Renal cortical epithelial cell (primary cell): ENCODE measurements around the gene SFSWAP. TPM values are rescaled to one million over a fixed set of nuclear protein-coding genes. Genes with fewer than 3 reads are reported as not detected.
"Not testable (repeated sequence)": the region's sequence is repeated elsewhere in the genome, so short reads cannot be mapped to it uniquely, and the experiment has no call there.

Source experiments
- DNase-seq: peaks from one replicate; pipeline ENCODE4 v3.0.0-alpha.2; 2011; ENCODE audit warnings: low read depth
- total RNA-seq: library from RNA; depleted of rRNA; stranded (reverse); fragments of >200 nt; gene quantifications from 2 replicates; pipeline ENCODE4 v1.2.3, GENCODE V29; 2014

Gene SFSWAP
- total RNA-seq, 1 donor from 2014 or later = 18.0 TPM

GRCh38 chr12:131735476-131736445 lies 24.9 kb downstream of the SFSWAP start:
- DNase-seq = no peak

DNA sequence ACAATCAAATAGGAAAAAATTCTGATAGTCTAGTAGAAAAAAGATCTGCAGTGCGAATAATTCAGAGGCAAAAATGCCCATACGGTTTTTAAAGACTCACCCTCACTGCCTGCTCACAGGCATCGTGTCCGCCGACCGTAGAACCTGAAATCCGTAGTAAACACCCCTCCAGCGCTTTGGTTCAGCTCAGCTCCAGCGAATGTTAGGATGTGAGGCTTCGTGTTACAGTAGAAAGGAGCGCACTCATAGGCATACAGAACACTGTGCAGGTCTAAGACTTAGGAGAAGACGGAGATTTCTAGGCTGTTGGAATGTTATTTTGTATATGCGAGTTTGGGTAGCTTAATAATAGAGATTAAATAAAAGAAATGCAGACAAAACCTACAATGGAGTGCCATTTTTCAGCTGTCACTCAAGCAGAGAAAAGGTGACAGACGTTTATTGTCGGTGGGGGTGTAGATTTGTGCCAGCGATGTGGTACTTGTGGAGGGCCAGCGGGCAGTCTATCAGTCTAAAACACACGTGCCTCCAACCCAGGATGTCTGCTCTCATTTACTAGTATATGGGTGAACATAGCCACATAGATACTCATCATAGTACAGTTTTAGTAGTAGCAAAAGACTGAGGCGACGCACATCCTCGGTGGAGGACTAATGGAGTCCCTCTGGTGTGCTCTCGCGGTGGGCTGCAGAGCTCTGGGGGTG lies 25.7 kb downstream of the SFSWAP start:
- DNase-seq = no peak

DNA sequence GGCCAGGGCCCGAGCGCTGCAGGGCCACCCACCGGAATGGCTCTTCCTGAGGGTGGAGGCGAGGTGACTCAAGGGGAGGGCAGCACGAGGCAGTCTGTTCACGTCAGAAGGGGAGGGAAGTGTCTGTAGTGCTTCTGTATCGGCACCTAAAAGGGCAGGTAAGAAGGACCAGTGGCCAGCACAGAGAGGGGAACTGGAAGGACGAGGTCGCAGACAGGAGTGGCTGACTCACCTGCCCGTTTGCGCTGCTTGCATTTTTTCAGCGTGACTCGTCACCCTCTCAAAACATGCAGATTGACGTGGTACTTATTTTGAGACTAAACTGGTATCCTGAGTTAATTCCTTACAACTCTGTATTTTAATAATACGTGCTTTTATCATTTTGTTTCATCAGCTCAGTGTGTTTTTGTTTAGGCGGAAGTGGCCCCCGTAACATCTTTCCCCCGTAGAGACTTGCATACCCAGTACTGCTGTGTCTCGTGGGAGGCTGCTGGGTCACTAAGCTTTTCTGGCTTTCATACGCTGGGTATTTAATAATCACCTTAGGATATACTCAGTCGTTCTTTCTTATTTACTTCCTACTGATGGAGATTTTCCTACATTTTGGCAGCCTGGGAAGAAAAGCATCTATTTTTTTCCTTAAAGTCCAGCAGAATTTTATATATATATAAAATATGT lies 26.4 kb downstream of the SFSWAP start:
- peak; percentile 81 for DNase-seq

DNA sequence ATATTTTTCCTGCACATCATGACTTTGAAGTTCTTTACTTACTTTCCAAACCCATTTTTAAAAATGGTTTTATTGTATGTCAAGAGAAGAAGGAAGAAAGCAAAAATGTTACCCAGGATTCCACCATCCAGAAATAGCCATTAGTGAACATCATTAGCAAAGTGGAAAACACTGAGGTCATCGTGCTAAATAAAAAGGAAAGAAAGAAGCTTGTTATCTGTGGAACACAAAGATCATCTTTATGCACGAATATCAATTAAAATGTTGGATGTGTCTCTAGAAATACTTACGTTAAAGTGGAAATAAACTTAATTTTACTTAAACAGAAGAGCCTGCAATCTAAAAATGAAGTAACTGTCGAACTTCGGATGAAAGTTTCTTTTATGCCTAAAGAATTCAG lies 27.3 kb downstream of the SFSWAP start:
- DNase-seq = no peak

- no peak for DNase-seq
These were observed 29.7 kb downstream of the SFSWAP start for GRCh38 chr12:131740626-131741025.

GRCh38 chr12:131742761-131743160 lies 31.9 kb downstream of the SFSWAP start:
- DNase-seq = not testable (repeated sequence)

DNA sequence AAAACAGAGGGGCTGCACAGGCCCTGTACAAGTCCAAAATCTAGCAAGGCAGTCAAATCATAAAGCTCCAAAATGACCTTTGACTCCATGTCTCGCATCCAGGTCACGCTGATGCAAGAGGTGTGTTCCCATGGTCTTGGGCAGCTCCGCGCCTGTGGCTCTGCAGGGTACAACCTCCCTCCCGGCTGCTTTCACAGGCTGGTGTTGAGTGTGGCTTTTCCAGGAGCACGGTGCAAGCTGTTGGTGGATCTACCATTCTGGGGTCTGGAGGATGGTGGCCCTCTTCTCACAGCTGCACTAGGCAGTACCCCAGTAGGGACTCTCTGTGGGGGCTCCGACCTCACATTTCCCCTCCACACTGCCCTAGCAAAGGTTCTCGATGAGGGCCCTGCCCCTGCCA lies 32.5 kb downstream of the SFSWAP start:
- not testable (repeated sequence) for DNase-seq

DNA sequence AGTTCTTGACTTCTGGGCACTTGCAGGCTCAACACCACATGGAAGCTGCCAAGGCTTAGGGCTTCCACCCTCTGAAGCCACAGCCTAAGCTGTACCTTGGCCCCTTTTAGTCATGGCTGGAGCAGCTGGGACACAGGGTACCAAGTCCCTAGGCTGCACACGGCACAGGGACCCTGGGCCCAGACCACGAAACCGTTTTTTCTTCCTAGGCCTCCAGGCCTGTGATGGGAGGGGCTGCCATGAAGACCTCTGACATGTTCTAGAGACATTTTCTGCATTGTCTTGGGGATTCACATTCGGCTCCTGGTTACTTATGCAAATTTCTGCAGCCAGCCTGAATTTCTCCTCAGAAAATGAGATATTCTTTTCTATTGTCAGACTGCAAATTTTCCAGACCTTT lies 33.0 kb downstream of the SFSWAP start:
- not testable (repeated sequence) for DNase-seq

DNA sequence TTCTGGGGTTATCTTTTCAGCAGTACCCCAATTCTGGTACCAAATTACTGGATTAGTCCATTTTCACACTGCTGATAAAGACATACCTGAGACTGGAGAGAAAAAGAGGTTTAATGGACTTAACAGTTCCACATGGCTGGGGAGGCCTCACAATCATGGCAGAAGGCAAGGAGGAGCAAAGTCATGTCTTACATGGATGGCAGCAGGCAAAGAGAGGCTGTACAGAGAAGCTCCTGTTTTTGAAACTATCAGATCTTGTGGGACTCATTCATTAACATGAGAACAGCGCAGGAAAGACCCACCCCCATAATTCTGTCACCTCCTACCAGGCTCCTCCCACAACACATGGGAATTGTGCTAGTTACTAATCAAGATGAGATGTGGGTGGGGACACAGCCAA lies 33.8 kb downstream of the SFSWAP start:
- DNase-seq = not testable (repeated sequence)

DNA sequence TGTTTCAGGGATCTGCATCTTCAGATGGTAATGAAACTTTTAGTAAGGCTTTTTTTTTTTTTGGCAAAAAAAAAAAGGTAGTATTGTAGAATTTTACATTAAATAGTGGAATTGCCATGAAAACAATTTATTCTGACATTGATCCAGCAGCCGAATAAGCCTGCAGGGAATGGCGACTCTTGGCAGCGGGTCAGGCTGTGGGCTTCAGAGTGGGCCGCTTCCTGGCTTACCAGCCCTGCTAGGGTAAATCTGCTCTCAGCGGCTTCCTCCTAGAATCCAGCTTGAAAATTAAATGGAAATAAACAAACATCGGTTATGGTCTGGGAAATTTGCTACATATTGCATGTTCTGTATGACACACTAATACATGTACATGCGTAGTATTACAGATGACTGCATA lies 34.8 kb downstream of the SFSWAP start:
- DNase-seq = no peak

- DNase-seq = no peak
These were observed 36.6 kb downstream of the SFSWAP start for GRCh38 chr12:131747276-131748177.

DNA sequence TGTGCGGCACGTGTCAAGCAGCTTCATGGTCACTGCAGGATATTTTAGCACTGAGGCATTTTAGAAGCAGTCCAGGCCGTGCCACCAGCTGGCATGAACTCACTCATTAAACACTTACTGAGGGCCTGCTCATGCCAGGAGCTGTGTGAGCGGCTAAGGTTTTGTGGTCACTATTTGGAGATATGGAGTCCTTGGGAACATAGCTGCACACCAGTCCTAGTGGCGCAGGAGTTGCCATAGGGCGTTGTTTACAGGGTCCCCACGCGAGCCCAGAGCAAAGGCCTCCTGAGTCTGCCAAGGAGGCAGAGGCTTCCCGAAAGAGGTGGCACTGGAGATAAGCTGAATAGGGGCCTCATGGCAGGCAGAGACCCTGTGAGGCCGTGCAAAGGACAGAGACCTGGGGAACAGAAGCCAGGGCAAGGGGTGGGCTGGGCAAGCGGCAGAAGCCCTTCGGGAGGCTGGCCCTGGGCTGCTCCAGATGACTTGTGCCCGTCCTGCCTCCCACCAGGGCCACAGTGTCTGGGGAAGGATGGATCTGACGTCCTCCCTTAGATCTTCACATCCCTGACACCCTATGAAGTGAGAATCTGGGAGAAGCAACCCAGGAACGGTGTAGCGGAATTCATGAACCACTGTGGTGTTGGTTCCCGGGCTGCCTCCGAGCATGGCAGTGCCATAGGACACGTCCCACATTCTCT lies 38.9 kb downstream of the SFSWAP start:
- DNase-seq = no peak

- no peak for DNase-seq
These were observed 40.4 kb downstream of the SFSWAP start for GRCh38 chr12:131751335-131751734.

GRCh38 chr12:131752451-131752850 lies 41.6 kb downstream of the SFSWAP start:
- DNase-seq = no peak

DNA sequence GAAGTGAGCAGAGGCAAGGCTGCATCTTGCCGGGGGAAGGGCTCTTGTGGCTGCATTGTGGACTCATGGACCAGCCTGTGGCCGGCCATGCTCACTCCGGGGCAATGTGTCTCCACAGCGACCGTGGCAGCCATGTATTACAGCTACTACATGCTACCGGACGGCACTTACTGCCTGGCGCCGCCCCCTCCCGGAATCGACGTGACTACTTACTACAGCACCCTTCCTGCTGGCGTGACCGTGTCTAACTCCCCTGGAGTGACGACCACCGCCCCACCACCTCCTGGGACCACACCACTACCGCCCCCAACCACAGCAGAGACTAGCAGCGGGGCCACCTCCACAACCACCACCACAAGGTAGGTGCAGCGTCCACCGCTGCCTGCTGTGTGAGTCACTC lies 42.1 kb downstream of the SFSWAP start:
- DNase-seq = no peak

DNA sequence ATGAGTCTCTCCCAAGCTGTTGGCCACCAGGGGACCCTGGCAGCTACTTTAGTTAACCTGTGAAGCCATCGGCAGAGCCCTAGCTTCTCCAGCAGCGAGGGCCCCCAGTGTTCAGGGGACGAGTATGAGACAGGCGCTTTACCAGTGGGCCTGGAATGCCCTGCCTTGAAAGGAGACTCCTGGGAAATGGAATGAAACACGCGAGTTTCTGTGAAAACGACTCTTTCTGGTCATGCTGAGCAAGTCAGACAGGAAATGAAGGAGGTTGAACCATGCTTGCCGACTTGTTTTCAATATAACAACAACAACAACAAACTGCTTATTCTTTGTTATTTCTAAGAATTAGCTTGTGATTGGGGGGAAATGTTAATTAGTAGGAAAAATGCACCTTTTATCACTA lies 42.9 kb downstream of the SFSWAP start:
- DNase-seq = no peak

DNA sequence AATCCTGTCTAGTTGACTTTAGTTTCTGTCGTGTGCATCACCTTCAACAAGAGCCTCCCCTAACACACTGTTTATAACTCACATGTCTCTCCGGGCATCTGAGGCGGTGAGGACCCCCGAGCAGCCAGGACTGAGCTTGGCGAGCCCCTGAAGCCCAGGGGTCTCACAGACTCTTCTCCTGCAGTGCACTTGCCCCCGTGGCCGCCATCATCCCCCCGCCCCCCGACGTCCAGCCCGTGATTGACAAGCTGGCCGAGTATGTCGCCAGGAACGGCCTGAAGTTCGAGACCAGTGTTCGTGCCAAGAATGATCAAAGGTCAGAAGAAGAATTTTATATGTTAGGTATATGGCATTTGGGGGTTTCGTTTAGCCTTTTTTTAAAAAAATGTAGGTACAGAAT lies 43.3 kb downstream of the SFSWAP start:
- no peak for DNase-seq

DNA sequence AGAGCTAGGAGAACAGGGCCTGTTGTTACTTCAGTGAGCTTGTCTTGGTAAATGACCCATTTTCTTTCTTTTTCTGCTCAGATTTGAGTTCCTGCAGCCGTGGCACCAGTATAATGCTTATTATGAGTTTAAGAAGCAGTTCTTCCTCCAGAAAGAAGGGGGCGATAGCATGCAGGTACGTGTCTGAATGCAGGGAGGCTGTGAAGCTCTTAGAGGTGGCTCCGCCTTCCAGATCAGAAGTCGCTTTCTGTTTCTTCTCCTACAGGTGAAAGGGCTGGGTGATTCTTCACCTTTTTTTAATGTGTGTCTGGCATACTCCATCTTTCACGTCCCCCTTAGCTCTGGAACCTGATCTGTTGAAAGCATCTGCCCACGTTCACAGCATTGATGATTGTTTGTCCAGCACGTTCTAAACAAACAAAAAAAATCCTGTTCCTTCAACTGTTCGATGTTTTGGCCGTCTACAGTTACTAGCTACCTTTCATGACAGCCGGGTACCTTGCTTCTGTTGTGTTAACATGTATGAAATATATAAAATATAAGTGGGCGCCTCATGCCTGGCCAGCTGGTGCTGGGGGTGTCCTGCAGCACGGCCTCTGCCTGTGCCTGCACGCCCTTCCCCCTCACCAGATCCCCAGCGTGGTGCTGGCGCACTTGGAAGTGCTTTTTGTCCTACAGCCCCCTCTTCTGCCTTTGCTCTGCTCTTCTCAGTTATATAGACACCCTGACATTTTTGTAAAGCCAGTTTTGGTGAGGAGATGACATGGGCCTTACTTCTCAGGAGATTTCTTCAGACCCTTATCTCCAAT lies 44.6 kb downstream of the SFSWAP start:
- peak; percentile 21 for DNase-seq

- DNase-seq = no peak
These were observed 45.6 kb downstream of the SFSWAP start for GRCh38 chr12:131756441-131756840.

GRCh38 chr12:131757111-131757510 lies 46.2 kb downstream of the SFSWAP start:
- no peak for DNase-seq
